ENCODE measurements around the gene TEX261. TPM values are rescaled to one million over a fixed set of nuclear protein-coding genes. Genes with fewer than 3 reads are reported as not detected.

Gene TEX261
- total RNA-seq, result 30.7 and 37.8 TPM in 2 replicates

DNA sequence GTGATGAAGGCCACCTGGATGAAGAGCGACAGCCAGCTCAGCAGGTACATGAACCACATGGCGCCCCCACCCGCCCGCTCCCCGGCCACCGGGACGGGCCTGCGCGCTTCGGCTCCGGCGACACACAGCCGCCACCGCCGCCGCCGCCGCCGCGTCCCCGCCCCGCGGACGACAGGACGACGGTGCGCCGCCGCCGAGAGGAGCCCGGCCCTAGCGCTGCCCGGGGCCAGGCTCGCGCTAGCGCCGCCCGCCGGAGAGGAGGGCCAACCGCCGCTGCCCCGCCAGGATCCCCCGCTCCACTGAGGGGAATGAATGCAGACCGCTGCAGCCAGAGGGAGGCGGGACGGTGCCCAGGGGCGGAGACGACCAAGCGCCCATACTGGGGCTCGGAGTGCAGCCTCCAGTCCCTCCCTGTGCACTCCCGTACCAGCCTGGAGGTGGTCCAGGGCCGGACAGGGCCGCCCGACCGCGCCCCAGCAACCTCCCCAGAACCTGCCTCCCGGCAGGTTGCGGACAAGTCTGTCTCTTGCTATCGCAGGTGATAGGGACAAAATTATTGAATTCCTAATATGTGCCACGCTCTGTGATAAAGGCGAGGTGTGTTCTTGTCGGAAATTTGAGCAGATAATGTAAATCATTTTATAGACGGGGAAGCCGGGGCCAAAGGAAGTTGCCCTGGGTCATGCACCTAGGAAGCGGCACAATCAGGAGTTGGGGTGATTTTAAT is at the start of gene TEX261:
TEX261 (minus strand) TSS at position 175 of the 727 bp plus-strand sequence; CDS start at position 59, 116 bp downstream.

GRCh38 chr2:70978341-70979179 is 16.1 kb downstream of the TEX261 start, which contains the start of gene ANKRD53:
ANKRD53 (plus strand) TSS chr2:70978630; CDS start chr2:70978646, 16 bp downstream.

Other genes starting within 250 kb of the TEX261 start
- gene ADD2, start 226.7 kb downstream of the TEX261 start, total RNA-seq, result 0.05 TPM in 1 of 2 replicates, not detected in the other
- gene FIGLA, start 204.2 kb downstream of the TEX261 start, total RNA-seq, result not detected in 2 replicates
- gene CLEC4F, start 174.3 kb downstream of the TEX261 start, total RNA-seq, result not detected in 2 replicates
- not detected in 2 replicates for gene CD207, start 159.1 kb downstream of the TEX261 start, total RNA-seq
- 3.7 and 5.1 TPM in 2 replicates for gene VAX2, start 94.3 kb downstream of the TEX261 start, total RNA-seq
- gene ATP6V1B1, start 59.0 kb downstream of the TEX261 start, total RNA-seq, result 0.12 and 1.4 TPM in 2 replicates
- gene ANKRD53, start 16.2 kb downstream of the TEX261 start, total RNA-seq, result 0.39 and 1.5 TPM in 2 replicates
- 46.5 and 72.5 TPM in 2 replicates for gene NAGK, start 73.8 kb upstream of the TEX261 start, total RNA-seq
- gene MCEE, start 135.4 kb upstream of the TEX261 start, total RNA-seq, result 20.6 and 20.8 TPM in 2 replicates
- 20.7 and 21.0 TPM in 2 replicates for gene MPHOSPH10, start 135.8 kb upstream of the TEX261 start, total RNA-seq
- gene PAIP2B, start 232.2 kb upstream of the TEX261 start, total RNA-seq, result 0.54 and 1.00 TPM in 2 replicates